NCI-H526 (cell line): Measurements from ENCODE around the gene SEC11A.
A peak's percentile ranks its signal among the peaks of the same experiment; 100 is the strongest.
"Not testable (repeated sequence)": the region's sequence is repeated elsewhere in the genome, so short reads cannot be mapped to it uniquely, and the experiment has no call there.

Experiments
- DNase-seq, 2 experiments: peaks; one replicate each; lab custom pipeline; 2025; lab: John Stamatoyannopoulos, UW

Gene SEC11A

DNA sequence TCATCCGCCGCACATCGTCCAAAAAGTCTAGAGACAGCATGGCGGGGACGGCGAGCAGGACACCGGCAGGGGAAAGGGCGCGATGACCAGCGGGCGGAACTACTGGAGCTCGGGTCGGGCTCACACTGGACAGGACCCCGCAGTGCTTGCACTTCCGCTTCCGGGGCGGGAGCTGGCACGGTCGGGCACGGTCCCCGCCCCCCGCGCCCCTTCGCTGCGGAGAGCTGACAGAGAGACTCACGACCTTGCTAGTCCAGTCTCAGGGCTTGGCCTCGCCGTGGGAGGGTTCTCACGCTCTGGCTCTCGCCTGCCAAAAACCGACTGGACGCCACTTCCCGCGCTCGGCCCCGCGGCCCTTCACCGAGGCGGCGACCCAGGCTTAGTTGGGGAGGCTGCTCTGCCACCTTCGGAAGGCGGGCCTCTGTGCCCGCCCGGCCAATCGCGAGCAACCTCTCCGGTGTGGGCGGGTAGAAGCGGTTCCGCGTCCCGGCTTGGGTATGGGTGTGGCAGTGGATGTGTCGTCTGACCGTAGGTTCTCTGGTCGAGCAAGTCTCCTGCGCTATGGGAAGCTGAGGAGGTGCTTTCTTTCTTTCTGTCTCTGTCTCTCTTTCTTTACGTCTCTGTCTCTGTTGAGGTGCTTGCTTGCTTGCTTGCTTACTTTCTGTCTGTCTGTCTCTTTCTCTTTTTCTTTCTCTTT lies at the start of gene SEC11A:
SEC11A (minus strand) TSS at position 104 of the 697 bp plus-strand sequence; CDS start at position 40, 64 bp downstream.
- DNase-seq: peak; percentile 89 to 96

DNA sequence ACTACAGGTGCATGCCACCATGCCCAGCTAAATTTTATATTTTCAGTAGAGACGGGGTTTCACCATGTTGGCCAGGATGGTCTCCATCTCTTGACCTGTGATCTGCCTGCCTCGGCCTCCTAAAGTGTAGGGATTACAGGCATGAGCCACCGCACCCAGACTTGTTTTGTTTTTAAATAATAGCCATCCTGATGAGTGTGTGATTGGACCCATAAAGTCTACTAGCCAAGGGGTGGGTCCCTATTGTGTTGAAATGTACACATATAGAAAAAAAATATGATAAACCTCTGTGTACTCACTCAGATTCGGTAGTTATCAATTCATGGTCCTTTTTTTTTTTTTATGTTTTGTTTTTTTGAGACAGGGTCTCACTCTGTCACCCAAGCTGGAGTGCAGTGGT lies 49.7 kb upstream of the SEC11A start:
- no peak for DNase-seq

DNA sequence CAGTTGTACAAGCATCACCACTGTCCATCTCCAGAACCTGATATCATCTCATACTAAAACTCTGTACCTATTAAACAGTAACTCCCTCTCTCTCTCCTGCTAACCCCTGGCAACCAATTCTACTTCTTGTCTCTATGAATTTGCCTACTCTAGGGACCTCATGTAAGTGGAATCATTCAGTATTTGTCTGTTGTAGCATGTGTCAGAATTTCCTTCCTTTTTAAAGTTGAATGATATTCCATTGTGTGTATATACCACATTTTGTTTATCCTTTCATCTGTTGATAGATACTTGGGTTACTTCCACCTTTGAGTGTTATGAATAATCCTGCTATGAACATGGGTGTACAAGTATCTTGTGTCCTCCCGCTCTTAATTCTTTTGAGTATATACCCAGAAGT lies 49.0 kb upstream of the SEC11A start:
- no peak for DNase-seq

DNA sequence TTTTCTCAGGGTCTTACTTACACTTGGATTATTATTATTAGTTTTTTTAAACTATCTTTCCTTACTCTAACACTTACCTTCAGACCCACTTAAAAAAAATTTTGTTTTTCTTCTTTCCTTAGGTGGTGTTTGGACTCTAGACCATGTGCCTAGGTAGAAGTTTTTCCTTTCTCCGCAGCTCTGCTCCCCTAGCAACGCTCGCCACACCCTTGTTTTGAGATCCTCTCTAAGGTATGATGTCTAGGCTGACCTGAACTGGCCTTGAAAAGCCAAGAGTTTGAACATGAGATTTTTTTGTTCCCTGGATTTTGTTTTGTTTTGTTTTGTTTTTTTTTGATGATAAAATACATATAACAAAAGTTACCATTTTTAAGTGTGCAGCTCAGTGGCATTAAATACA lies 48.6 kb upstream of the SEC11A start:
- DNase-seq: no peak

DNA sequence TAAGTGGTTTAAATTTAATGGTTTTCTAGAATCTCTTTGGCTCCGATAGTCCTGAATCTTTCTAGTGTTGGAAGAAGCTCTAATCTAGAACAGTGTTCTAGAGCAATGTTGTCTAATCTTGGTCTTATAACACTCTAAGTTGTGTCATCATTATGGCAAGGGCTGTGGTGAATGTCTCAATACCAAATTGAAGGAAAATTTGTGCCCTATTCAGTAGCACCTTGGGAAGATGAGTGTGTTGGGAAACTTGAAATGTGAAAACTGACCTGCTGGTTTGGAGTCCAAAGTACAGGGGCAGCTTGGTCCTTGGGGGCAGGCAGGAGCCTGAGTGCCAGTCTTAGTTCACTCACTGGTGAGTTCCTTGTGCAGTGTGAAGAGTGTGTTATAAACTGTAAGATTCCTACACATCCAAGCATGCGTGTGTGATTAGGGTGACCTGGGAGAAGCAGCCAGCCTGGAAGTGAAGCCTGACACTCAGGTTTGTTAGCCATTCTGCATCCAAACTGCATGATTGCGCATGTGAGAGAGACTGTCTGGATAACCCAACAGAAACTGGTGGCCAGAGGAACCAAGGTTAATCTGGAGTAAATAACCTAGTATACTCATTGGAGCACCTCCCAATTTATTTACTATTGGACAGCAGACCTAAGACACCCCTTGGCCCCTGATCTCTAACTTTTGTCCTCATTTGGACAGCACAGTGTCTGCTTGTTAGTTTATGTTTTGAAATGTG lies 47.1 kb upstream of the SEC11A start:
- no peak for DNase-seq

DNA sequence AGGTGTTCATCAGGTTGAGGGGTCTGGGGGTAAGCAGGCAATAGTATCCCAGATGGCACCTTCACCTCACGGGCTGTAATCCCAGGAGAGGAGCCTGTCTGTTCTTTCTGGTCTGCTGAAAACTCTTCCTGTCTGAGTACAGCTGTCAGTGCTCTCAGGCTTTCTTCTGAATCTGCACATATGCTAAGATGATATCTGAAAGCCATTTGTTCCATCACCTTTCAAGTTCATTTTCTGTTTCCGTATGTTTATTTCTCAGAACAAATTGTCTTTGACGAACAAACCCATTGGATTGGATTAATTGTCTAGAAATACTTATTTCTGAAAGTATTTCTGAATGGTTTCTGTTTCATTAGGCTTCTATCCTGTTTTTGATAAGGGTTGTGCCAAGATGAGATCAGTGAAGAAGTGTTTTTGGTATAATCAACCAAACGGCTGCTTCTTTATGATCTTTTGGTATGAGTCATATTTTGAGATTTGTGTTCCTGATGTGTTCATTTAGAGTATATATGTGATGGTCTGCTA lies 45.7 kb upstream of the SEC11A start:
- DNase-seq: no peak

DNA sequence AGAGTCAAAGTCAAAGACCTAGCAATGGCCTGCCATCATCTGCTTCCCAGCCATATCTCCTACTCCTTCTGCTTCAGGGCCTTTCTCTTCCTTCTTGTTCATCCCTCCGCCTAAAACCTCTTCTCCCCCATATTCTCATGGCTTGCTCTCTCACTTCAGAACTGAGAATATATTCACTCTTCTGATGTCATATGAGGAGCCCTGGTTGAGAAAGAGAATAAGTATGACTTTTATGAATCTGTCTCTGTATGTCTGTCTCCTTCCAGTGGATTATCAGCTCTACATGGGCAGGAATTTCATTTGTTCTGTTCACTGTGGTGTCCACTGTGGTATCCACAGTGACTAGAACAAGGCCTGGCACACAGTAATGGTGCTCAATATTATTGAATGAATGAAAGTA lies 44.3 kb upstream of the SEC11A start:
- no peak for DNase-seq

DNA sequence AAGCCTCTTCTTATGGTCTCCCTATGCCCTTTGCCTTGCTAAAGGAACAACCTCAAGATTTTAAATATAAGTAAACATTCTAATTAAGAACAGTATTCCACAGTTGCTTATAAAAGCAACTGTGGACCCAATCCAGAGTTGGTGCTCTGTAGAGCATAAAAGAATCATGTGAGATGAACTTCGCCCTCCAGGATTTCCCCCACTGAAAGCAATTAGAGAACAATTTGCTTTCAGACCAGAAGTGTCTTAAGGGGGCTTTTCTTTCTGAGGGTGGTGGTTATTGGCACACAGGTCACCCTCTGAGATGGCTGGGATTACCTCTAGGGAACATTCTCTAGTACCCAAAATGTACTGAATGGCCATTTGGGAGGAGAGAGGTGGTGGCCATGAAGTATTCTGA lies 43.1 kb upstream of the SEC11A start:
- no peak for DNase-seq

DNA sequence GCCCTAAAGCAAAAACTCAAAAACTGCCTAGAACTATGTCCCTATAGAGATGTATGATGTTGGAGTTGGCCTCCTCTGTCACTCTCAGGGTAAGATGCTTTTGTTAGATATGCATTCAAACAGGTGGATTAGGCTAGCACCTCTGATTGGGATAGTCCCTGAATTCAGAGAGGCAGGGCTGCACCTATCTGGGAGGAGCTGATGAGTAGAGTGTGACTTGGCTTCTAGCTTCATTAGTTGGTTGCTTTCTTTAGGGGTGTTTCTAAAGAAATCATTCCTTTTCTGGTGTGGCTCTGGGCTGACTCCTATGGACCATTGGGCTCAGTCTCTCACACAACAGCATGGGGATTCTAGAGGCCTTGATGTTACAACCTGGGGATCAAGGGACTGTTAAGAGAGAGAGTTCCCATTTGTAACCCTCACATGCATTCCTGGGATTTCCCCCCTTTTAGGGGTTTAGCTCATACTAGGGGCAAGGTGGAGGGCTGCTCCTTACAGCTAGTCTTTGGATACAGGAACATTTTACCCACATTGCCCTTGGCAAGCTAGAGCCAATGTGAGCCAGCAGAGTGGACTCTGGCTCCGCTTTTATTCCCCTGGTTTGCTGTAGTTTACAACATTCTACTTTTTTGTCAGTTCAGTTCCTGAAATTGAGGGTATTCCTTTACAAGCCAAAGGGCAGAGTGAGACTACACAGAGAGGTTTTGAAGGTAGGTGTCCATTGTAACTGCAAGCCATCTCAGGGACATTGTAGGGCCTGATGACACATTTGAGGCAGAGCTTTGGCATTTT lies 40.0 kb upstream of the SEC11A start:
- DNase-seq: no peak

DNA sequence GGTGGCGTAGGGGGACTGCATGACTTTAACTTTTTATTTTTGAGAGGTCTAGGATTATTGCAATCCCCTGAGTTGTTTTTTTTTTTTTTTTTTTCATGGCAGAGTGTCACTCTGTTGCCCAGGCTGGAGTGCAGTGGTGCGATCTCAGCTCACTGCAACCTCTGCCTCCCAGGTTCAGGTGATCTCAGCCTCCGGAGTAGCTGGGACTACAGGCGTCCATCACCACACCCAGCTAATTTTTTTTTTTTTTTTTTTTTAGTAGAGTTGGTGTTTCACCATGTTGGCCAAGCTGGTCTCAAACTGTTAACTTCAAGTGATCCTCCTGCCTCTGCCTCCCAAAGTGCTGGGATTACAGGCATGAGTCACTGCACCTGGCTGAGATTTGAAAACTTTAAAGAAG lies 39.0 kb upstream of the SEC11A start:
- DNase-seq: not testable (repeated sequence)

DNA sequence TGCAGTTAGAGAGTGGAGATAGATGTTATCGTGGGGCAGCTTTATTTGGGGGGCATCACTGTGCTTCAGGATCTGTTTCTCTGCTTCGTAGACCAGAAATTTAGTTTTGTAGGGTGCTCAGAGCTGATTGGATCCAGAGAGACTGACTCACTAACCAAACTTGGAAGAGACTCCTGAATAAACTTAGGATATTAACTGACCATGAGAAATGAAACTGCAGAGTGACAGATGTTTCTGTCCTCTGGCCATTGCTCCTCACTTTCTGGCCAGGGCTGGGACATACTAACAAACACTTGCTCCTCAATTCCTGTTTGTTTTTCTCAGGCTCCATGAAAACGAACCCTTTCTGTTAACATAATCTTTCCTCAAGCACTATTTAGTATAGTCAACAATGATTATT lies 36.8 kb upstream of the SEC11A start:
- no peak for DNase-seq

DNA sequence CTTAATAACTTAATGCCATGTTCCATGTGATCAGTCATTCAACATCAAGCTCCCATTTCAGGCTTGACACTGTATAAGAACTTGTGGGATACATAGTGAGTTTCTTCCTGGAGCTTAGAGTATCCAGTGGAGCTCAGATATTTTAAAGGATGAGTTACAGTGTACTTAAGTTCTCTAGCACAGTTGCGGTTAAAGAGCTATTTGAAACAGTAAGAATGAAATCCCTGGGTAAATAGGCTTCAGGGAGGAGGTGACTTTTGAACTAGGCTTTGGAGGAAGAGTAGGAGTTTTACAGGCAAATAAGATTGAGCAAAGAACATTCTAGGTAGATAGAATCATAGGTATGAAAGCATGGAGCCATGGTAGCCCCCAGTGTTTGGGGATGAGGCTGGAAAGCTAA lies 36.3 kb upstream of the SEC11A start:
- no peak for DNase-seq

DNA sequence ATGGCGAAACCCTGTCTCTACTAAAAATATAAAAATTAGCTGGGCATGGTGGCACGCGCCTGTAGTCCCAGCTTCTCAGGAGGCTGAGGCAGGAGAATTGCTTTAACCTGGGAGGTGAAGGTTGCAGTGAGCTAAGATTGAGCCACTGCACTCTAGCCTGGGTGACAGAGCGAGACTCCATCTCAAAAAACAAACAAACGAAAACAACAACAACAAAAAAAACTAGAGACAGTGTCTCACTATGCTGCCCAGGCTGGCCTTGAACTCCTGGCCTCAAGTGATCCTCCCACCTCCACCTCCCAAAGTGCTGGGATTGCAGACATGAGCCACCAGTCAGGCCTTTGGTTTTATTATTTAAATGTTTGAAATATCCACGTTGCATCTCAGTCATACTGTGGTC lies 35.8 kb upstream of the SEC11A start:
- not testable (repeated sequence) for DNase-seq

DNA sequence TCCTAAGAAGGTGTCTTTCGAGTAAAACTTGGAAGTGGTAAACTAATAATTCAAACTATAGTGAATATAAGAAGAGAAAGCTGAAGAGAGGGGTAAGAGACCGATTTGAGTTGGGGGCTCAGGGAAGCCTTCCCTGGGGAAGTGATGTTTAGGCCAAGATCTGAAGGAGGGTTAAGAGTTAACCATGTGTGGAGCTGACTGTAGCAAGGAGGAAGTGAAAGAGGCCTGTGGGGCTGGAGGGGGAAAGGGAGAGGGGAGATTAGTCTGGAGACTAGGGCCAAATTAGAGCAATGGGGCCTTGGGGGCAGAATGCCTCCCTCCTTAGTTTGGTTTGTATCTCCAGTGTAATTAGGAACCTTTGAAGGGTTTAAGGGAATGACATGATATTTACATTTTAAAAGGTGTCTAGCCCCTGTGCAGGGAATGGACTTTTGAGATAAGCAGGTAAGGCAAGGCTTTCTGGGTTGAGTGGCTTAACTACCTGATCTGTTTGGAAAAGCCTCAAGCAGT lies 34.7 kb upstream of the SEC11A start:
- DNase-seq: no peak

DNA sequence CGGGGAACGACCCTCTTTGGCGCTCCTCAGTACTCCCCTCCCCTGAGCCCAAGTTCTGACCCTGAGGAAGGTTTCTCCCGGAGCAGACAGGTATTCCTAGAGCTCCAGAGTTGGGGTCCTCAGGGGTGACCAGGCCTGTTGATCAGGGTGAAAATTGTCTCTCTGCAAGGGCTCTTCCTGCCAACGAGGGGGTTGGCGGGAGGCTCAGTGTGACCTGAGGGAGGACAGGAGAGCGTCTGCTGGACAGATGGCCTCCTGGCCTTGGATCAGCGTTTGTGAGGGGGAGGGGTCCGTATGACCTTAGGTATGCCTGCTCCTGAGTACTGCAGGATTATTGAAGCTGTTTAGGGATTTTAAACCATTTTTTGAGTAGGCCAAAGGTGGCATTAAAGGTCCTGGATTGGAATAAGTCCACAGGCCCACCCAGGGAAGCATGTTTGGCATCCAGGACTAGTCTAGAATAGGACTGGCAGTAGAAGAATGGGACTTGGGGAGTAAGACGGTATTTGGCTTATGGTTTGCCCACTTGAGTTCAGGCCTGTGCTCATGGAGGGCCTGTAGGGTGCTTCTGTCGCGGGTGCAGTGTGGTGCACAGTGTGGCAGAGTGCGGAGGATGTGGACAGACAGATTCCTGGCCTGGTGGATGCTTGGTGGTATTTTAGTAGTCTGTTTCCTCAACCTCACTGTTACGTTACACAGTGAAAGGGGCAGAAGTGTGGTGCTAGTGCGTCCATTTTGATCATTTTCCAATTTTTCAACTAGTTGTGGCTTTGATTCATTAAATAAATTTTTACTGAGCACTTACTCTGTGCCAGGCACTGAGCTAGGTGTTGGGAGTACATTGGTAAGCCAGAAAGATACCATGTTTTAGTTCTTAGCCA lies 33.4 kb upstream of the SEC11A start:
- peak in 1 of 2 experiments; percentile 29 for DNase-seq

DNA sequence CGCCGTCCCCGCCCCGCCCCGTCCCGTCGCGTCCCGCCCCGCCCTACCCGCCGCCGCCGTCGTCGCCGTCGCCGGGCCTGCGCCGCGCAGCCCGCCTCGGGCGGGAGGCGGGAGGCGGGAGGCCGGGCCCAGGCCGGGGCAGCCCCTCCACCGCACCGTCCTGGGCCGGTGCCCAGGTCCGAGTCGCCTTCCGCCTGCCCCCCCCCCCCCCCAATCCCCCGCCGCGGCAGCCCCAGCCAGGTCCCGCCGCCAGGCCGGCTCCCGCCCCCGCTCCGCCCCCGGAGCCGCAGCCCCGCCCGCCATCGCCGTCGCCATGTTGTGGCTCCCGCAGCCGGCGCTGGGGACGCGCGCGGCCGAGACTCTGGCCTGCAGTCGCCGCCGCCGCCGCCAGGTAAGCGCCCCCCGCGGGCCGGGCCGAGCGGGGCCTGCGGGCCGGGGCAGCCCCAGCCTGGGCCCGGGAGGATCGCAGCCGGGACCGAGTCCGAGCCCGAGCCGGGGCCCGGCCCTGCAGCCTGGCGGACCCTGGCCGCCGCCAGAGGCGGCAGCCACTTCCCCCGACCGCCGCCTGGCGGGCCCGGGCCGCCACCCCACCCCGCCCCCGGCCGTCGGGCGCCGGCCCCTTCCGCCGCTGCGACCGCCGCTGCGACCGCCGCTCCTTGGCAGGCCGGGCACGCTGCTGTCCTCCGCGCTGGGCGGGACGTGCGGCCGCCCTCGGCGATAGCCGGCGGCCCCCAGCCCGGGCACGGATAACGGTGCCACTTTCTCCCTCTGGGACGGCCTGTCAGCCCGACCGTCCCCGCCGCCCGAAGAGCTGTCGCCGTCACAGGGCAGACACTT lies 32.6 kb upstream of the SEC11A start, which contains the start of gene ZNF592:
ZNF592 (plus strand) TSS at position 319 of the 837 bp plus-strand sequence. CDS start 34,084 bp downstream, outside the sequence.
- peak in 1 of 2 experiments; percentile 87 for DNase-seq

DNA sequence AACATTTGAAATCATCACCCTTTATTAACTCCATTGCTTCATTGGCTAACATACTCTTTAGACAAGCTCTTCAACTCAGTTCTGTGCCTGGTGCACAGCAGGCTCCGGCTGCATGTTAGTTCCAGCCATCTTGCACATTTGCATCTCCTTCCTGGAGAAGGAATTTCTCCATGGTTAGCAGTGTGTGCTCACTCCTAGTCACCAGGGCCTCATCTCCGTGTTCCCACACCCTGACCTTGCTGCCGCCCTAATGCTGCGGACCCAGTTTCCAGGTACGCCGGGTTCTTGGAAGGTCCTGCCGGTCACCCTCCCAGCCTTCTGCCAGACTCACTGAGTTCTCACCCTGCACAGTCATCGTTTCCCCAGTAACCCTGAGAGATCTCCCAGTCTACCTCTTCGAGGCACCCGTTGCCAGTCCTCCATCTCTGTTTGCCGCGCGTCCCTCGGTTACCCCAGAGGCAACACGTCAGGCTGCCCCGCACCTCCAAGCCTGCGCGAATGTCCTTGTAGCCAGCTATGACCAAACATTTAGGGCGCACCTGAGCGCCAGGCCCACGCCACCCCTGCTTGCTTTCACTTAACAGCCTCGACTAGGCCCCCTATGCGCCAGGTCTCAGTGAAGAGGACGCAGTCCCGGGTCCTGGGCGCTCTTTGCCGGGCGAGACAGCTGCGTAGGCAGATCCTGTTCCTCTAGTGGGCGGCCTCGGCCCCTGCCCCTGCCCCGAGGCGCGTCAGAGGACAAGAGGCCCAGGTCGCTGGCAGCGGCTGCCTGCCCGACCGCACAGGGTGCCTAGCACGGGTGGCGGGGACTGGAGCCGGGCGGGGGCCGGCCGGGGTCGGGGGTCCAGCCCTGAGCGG lies 31.7 kb upstream of the SEC11A start:
- DNase-seq: peak; percentile 45 to 87

DNA sequence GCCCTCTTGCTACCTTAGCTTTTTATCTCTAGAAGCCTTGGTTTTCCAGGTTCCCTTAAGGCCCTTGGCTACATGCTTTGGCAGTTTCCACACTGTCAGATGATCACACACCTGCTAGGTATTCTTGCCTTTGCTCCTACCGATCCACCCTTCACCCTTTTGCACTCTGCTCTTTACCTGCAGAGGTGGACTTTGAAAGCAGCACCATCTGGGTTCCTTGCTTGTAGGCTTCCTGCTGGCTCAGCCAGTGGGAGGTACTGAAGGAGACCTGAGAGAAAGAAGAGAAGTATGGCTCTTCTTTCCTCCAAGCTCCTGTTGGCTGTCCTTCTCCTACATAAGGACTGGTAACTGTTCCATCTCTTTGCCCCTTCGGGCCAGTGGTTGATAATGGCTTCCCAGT lies 25.2 kb upstream of the SEC11A start:
- DNase-seq: no peak

DNA sequence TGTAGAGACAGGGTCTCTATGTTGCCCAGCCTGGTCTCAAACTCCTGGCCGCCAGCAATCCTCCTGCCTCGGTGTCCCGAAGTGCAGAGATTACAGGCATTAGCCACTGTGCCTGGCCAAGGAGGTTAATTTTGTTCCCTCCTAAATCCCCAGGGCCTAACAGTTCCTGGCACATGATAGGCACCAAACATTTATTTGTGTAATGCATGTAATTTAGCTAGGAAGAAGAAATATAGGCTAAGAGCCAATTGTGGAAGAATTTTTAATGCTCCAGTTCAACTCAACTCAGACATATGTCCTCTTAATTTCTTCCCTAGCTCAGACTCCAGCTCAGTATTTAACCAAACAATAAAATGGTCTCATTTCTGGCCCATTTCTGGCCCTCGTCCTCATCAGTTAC lies 24.8 kb upstream of the SEC11A start:
- DNase-seq: no peak
